Ramos (cell line): Measurements from ENCODE around the gene MAML1.
"Not testable (repeated sequence)": the region's sequence is repeated elsewhere in the genome, so short reads cannot be mapped to it uniquely, and the experiment has no call there.

Experiments used
- in situ Hi-C: fragments of 300-500 bp; cut with MboI; formaldehyde crosslinking; loops from one replicate; pipeline ENCODE4 v1.14.3; 2022; ENCODE audit warnings: low sequenced_read_pairs; ENCODE audit not compliant: unreplicated experiment

Gene MAML1

DNA sequence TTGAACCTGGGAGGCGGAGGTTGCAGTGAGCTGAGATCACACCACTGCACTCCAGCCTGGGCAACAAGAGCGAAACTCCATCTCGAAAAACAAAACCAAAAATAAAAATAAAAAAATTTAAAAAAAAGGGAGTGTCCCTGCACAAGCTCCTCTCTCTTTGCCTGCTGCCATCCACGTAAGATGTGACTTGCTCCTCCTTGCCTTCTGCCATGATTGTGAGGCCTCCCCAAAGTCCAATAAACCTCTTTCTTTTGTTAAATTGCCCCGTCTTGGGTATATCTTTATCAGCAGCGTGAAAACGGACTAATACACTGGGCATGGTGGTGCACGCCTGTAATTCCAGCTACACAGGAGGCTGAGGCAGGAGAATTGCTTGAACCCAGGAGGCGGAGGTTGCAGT is 56.7 kb downstream of the MAML1 start:
- in situ Hi-C loops, result not testable (repeated sequence)

DNA sequence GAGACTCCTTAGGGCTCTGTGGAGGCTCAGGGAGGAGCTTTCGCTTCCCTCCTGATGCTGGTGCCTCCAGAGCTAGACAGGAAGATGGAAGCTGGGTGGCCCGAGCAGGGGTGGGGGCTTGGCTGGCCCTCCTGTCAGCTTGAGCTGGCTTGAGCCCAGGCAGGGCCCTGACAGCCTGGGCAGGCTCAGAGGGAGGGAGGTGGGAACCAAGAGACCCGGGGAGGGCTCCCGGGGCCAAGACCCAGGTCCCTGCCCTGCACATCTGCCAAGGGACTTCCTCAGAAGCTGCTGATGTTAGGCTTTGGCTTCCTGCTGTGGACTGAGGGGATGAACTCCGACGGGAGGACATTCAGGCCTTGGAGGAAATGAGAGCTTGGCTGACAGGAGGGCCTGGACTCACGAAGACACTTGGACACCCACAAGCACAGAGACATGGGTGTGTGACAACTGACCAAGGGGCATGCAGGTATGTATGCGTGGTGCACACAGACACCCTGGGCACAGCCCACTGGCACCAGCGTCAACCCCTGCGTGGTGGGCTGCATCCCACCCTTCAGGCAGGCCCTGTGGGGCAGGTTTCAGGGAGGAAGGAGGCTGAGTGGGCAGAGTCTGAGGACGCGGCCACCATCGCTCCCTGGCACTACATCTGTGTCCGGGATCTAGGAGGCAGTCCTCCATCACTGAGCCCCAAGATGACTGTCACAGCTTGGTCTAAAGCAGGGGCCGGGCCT is 59.4 kb downstream of the MAML1 start:
- in situ Hi-C loops, result loop anchor here (10.0 kb wide), 1 partner anchor 293 kb away; no protein-coding TSS in a partner anchor

DNA sequence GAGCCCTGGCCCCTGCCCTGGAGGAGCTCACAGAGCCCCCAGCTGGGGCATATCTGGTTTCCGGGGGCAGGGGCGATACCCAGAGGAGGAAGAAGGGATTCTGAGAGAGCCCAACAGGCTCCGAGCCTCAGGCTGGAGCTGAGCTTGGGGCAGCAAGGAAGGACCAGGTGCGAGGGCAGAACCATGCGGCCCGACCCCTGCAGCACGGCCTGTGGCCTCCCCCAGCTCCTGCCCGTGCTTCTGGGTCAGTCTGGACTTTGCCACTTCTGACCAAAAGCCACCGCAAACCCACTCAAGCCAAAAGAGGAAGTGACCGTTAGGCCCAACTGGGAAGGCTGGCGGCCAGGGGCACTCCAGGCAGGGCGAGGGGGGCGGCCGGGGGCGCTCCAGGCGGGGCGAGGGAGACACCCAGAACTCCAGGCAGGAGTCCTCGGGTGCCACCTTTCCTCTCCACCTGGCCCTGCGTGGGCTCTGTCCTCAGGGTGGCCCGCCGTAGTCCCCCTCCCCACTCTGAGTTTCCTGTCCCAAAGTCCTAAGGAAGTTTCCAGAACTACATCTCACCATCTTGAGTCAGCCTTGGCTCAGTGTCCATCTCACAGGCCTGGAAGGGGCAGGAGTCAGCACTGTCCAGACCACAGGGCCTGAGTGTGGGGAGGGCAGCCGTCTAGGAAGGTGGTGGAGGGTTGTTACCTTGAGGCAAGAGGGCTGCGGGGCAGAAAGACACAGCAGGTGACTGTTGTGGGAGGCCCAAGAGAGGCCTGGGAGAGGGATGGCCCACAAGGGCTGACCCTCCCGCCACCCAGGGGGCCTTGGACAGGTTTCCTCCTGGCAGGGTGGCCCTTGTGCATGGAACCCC is 60.2 kb downstream of the MAML1 start:
- in situ Hi-C loops, result loop anchor here (10.0 kb wide), 1 partner anchor 292 kb away; no protein-coding TSS in a partner anchor

DNA sequence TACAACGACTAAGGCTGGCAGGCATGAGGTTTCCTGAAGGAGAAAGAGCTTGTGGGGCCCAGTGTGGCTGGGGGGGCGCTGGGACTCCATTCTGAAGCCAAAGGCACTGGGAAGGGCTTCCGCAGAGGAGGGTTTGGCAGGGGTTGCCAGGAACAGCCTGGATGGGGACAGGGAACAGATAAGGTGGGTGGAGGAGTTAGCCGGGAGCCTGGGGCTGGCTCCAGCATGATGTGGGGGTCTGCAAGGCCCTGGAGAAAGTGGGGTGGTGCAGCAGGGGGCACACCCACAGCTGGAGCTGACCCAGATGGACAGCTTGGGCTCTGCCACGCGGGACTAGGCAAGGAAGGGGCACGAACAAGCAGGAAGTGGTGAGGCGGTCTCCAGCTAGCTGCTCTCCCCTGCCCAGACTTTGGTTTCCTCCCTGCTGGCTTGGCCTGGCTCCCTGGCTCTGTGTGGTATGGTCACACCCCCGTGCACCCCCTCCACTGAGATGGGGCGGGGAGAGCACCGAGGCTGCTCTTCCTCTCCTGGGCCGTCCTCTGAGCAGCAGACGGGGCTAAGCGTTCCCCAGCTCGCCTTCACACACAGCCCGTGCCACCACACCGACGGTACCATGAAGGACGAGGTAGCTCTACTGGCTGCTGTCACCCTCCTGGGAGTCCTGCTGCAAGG is 61.0 kb downstream of the MAML1 start, which contains the start of gene LTC4S:
LTC4S (plus strand) TSS at position 519 of the 672 bp plus-strand sequence; CDS start at position 614, 95 bp downstream.
- in situ Hi-C loops, result loop anchor here (10.0 kb wide), 1 partner anchor 291 kb away; no protein-coding TSS in a partner anchor

DNA sequence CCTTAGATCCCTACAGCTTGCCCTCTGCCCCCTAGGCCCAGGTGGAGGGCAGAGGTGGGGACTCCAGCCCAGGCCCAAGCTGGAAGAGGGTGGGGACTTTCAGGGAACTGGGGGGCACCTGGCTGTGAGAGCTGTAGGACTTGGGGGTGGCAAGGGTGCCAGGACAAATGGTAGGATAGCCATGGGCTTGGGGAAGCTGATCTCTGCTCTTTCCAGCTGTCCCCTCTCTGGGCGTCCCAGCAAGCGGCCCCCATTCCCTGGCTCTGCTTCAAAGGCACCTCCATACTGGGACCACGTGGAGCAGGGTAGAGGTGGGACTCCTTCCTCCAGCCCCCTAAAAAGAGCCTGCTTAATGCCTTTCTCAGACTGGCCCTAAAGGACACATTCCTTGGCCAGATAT is 61.5 kb downstream of the MAML1 start:
- in situ Hi-C loops, result loop anchor here (10.0 kb wide), 1 partner anchor 291 kb away; no protein-coding TSS in a partner anchor

DNA sequence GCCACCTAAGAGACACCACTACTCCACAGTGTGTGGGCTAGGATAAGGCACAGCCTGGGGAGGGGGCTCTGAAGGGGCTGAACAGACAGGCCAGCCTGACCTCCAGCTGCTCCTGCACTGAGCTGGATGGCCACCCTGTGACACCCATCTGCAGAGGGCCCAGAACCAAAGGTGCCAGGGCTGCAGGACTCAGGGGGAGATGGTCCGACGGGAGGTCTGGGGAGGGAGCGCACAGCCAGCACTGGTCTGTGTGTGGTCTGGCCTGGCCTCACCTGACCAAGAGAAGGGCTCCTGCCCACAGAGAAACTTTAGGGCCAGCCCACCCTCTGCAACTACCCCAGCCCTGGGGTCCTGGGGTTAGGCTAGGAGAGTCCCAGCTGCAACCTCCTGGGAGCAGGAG is 62.0 kb downstream of the MAML1 start:
- in situ Hi-C loops, result loop anchor here (10.0 kb wide), 1 partner anchor 290 kb away; no protein-coding TSS in a partner anchor

DNA sequence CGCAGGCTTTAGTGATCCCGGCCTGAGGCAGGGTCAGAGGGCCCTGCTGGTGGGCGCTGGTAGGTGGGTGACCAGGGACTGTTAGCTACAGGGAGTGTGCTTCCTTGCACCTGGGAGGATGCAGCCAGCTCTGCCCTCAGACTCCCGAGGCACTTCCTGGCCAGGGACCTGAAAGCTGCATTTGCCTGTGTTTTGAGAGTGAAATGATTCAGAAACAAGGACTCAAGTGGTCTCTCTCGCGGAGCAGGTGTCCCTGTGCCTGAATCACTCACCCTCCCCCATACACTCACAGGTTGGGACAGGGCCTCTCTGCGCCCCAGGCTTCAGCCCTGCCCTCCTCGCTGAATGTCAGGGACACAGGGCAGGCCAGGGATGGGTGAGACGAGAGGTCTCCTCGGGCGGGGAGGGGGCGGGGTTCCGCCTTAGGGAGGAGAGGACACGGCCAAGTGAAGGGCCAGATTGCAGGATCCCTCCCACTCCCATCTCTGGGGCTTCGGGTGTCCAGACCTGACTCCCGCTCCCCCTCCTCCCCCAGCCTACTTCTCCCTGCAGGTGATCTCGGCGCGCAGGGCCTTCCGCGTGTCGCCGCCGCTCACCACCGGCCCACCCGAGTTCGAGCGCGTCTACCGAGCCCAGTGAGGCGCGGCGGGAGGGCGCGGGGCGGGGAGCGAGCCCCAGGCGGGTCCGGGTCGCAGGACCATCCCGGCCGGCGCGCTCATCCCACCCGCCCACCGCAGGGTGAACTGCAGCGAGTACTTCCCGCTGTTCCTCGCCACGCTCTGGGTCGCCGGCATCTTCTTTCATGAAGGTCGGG is 62.6 kb downstream of the MAML1 start:
- in situ Hi-C loops, result loop anchor here (10.0 kb wide), 1 partner anchor 290 kb away; no protein-coding TSS in a partner anchor

DNA sequence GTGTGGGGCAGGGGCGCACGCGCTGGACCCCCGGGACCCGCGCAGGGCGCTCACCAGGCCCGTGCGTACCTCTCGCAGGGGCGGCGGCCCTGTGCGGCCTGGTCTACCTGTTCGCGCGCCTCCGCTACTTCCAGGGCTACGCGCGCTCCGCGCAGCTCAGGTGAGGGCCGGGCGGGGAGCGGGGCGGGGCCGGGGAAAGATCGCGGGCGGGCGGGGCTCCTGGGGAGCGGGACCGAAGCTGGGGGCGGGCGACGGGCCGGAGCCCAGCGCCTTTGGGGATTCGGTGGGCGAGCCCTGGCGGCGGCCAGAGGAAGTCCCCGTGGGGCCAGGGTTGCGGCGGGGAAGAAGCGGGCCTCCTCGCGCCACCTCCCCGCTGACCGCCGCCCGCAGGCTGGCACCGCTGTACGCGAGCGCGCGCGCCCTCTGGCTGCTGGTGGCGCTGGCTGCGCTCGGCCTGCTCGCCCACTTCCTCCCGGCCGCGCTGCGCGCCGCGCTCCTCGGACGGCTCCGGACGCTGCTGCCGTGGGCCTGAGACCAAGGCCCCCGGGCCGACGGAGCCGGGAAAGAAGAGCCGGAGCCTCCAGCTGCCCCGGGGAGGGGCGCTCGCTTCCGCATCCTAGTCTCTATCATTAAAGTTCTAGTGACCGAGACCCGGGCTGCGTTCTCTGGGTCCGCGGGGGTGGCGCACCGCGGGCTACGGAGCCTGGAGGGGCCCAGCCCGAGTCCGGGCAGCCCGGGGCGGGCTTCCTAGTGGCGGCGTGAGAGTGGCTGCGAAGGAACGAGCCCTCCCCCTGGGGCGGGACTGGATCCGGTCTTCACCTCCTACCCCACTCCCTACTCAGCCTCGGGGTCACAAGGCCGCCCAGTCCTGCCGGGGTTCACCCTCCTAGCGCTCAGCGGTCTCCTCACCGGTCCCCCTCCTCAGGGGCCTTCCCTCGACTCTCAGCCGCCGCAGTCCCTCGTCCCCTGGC is 63.5 kb downstream of the MAML1 start:
- in situ Hi-C loops, result loop anchor here (10.0 kb wide), 1 partner anchor 289 kb away; no protein-coding TSS in a partner anchor

DNA sequence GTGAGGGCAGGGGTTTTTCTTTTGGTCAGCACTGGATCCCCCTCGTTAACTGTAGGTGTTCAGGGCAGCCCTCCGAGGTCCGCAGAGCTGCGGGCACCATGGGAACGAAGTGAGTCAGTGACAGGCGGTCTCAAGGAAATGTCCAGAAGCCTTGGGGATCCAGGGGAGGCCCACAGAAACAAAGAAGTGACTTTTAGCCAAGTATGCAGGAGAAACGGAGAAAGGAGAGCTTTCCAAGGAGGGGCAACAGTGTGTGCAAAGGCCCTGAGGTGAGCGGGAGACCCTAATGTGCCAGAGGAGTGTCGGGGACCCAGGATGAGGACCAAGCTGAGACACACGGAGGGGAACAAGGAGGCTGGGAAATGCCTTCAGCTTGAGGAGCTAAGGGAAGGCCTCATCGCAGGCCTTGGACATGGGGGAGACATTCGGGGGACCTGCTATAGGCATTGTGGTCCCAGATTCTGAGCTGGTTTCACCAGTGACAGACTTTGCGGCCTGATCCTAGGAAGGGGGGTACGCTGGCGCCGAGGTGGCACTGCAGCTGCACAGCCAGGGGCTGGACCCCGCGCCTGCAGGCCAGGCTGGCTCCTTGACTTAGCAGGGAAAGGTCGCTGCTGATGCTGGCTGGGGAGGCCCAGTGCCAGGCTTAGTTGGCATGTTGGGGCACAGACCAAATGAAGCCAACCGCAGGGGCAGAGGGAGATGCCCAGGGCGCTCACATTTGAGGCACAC is 64.4 kb downstream of the MAML1 start:
- in situ Hi-C loops, result loop anchor here (10.0 kb wide), 1 partner anchor 288 kb away; no protein-coding TSS in a partner anchor

DNA sequence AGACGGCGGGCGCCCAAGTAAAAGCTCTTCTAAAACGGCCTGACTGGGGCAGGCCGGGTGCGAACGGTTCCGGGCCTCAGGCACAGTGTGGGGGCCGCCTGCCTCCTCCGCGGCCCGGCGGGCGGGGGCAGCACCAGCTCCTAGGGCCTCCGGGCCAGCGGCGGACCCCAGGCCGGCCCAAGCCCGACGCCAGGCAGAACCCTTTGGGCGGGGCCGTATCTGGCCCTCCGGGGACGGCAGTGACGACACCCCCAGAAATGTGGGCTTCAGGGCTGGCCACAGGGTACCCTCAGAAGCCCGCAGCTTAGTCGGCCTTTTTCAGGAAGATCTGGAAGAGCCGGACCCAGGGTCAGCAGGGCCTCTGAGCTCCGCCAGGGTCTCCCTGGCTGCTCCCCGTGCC is 65.1 kb downstream of the MAML1 start:
- in situ Hi-C loops, result loop anchor here (10.0 kb wide), 1 partner anchor 287 kb away; no protein-coding TSS in a partner anchor

DNA sequence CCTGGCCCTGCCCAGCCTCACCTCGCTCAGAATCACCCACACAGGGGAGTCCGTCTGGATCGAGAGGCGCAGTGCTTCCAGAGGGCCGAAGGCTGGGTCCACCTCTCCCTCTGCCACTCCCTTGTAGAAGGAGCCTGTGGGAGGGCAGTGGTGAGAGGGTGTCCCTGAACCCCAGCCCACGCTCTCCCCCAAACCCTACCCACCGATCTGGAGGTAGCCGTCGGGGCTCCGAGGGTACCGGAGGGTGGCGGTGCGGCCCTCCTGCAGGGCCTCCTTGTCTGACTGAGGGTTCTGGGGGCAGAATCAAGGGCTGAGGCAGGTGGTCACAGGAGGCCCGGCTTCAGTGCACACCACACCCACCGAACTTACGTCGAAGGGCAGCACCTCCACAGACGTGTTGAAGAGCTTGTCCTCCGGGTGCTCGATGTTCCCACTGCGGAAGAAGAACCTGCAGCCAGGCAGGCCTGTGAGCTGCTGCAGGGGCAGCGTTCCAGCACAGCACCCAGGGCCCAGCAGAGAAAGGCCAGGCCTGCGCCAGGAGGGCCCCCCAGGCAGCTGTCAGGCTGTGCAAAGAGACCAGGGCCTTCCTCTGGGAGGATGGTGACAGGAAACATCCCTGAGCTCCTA is 65.6 kb downstream of the MAML1 start:
- in situ Hi-C loops, result loop anchor here (10.0 kb wide), 1 partner anchor 287 kb away; no protein-coding TSS in a partner anchor

DNA sequence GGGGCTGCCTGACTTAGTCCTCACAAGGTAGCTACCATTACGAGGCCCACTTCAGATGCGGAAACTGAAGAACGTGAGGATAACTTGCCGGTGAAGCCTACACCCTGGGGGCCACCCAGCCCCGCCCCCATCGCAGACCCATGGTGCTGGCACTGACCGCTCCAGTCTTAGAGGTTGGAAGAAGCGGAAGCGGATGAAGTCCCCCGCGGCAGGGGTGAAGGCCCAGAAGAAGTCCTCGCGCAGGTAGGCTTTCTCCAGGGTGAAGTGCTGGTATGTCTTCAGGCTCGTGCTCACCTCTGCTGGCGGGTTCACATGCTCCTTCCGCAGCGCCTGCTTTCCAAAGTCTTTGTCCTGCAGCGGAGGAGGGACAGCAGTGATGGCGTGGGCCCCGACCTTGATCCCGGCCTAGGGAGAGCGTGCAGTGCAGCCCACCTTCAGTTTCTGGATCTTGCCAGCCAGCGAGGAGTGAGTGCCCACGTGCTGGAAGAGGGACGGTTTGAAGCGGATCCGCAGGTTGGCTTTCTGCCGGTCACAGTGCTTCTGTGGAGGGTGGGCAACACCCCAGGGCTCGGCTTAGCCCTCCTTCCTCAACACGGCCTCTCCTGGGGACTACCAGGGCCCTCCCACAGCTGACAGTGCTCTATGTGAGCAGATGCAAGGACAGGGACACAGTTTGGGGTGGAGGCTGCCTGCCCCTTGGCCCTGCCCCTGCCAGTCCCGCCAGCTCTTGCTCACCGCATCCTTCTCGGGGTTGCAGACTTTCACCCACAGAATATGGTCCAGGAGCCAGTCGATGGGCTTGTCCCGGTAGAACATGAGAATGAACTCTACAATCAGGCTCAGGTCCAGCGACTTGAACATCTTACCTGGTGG is 66.4 kb downstream of the MAML1 start:
- in situ Hi-C loops, result loop anchor here (10.0 kb wide), 1 partner anchor 286 kb away; no protein-coding TSS in a partner anchor

DNA sequence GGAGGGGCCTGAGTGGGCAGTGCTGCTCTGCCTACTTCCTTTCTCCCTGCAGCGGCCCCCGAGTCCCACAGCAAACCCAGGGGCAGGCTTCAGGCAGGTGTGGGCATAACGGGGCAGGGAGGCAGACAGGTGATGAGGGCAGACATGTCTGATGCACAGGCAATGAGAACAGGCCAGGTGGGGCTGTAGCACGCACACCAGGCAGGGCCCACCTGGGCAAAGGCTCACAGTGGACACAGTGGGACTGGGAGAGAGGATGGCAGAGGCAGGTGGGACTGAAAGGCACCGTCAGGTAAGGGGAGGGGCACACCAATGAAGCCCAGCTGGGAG is 67.0 kb downstream of the MAML1 start:
- in situ Hi-C loops, result loop anchor here (10.0 kb wide), 1 partner anchor 285 kb away; no protein-coding TSS in a partner anchor

DNA sequence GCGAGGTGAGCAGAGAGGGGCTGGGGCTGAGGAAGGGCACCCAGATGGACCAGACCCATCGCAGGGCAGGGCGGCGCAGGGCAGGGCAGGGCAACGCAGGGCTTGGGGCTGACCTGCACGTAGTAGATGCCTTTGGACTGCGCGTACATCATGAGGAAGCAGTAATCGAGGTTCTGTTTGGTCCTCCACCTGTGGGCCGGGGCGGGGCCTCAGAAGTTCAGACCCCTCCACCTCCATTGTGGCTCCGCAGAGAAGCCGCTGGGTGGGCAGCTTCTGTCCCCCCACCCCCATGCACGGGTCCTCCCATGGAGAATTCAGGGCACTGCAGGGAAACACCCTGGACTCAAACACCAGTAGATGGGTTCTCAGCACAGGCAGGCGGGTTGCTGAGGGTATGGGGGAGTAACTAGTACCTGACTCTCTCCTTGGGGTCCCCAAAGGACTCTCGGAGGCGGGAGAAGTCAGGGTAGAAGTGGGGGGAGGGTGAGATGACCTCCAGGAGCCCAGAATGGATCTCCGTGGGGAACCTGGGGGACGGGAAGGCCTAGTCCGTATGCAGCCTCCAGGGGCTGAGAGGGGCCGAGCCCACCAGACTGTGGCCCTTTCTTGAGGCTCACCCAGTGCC is 67.6 kb downstream of the MAML1 start:
- in situ Hi-C loops, result no loop called here

DNA sequence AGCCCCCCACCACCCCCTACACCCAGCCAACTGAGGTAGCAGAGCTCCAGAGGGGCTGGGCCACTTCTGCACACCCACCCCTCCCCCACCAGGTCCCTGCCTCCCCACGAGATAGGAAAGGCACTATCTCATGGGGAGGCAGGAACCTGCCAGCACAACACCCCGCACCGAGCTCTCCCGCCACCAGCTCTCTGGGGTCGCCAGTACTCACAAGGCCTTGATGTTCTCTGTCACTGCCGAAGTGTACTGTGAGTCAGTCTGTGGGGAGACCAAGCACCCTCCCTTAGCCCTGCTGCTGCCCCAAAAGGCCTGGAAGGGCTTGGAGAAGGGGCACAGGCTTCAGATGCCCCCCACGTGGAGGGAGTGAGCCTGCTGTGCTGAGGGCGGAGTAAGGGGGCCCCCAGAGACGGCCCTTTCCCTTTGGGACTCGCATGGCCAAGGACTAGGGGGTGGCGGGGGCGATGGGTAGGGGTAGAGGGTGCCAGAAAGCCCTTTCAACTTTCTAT is 68.1 kb downstream of the MAML1 start:
- in situ Hi-C loops, result no loop called here
